ENCODE measurements around the gene DDX25. TPM values are rescaled to one million over a fixed set of nuclear protein-coding genes. Genes with fewer than 3 reads are reported as not detected.

The DDX25 gene
- total RNA-seq, 1 donor from 2014 or later = not detected

- DNase-seq (ENCODE audit: low spot score) = peak; percentile 49
Observed at GRCh38 chr11:125948278-125949051, 44.2 kb downstream of the DDX25 start.

- peak; percentile 60 for DNase-seq (ENCODE audit: low spot score)
Observed at GRCh38 chr11:125949271-125950177, 45.2 kb downstream of the DDX25 start.

- no peak for DNase-seq (ENCODE audit: low spot score)
Observed at GRCh38 chr11:125950178-125950490, 45.8 kb downstream of the DDX25 start.

- no peak for DNase-seq (ENCODE audit: low spot score)
Observed at GRCh38 chr11:125950696-125951651, 46.7 kb downstream of the DDX25 start.

- DNase-seq (ENCODE audit: low spot score) = no peak
Observed at GRCh38 chr11:125951731-125952130, 47.4 kb downstream of the DDX25 start.

- DNase-seq (ENCODE audit: low spot score) = no peak
Observed at GRCh38 chr11:125952559-125952958, 48.3 kb downstream of the DDX25 start.

GRCh38 chr11:125952973-125953372, 48.7 kb downstream of the DDX25 start:
- no peak for DNase-seq (ENCODE audit: low spot score)

- DNase-seq (ENCODE audit: low spot score) = no peak
Observed at GRCh38 chr11:125953401-125953935, 49.2 kb downstream of the DDX25 start.

GRCh38 chr11:125954123-125954944, 50.0 kb downstream of the DDX25 start:
- DNase-seq (ENCODE audit: low spot score) = no peak

GRCh38 chr11:125954945-125955640, 50.8 kb downstream of the DDX25 start:
- no peak for DNase-seq (ENCODE audit: low spot score)

GRCh38 chr11:125955856-125956255, 51.5 kb downstream of the DDX25 start:
- no peak for DNase-seq (ENCODE audit: low spot score)

GRCh38 chr11:125956391-125957134, 52.3 kb downstream of the DDX25 start:
- DNase-seq (ENCODE audit: low spot score) = no peak

- no peak for DNase-seq (ENCODE audit: low spot score)
Observed at GRCh38 chr11:125957618-125958332, 53.5 kb downstream of the DDX25 start.

GRCh38 chr11:125958872-125959400, 54.6 kb downstream of the DDX25 start:
- no peak for DNase-seq (ENCODE audit: low spot score)

GRCh38 chr11:125959511-125959910, 55.2 kb downstream of the DDX25 start:
- no peak for DNase-seq (ENCODE audit: low spot score)

- DNase-seq (ENCODE audit: low spot score) = no peak
Observed at GRCh38 chr11:125959931-125960330, 55.6 kb downstream of the DDX25 start.

GRCh38 chr11:125960771-125961170, 56.5 kb downstream of the DDX25 start:
- DNase-seq (ENCODE audit: low spot score) = no peak

- no peak for DNase-seq (ENCODE audit: low spot score)
Observed at GRCh38 chr11:125967515-125967914, 63.2 kb downstream of the DDX25 start.

All from mesenteric fat pad (tissue), 1 donor.